SH-SY5Y (cell line): ENCODE measurements around the gene NANOS2.

Experiments
- GATA2 ChIP-seq: IDR thresholded peaks from 2 replicates; pipeline ENCODE4 v1.6.1; 2011; ENCODE audit warnings: mild to moderate bottlenecking, low read depth, low read length
- GATA3 ChIP-seq: IDR thresholded peaks from 2 replicates; pipeline ENCODE4 v1.6.1; 2011; ENCODE audit warnings: low read depth, mild to moderate bottlenecking, low read length, moderate library complexity

DNA sequence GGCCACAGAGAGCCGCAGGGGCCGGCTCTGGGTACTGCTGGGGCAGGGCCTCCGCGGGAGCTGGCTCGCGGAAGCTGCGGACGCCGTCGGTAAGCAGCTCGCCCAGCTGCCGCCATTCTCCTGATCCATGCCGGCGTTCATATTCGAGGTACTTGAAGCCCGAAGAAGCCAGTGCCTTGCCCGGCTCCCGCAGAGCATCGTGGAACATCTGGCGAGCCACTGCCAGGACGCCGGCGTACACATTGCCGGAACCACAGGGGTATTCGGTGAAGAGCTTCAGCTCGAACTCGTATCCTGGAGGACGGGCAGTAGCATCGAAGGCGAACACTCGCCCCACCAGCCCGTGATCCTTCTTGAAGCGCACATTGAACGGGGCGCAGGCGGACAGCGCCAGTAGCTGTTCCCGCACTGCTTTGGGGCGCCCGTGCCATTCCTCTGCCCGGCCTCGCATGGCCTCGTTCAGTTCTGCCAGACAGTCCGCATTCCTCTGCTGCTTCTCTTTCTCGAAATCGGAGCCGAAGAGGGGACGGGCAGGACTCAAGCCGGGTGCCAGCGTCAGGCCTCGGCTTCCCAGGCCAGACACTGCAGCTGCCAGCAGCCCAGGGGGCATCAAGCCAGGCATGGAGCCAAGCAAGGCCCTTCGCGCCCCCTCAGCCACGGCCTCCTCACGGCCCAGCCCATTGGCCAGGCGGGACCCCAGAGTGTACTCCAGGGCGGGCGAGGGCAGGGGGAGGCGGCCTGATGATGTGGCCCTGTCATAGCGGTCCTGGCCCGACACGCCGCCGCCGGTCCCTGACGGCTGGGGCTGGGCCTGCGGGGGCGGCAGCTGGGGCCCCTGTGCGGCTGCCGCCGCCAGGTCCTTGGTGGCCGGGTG is 29.7 kb downstream of the NANOS2 start:
- no peak for TF ChIP-seq GATA2
- TF ChIP-seq GATA3 = no peak
